NCI-H2171 treated with DMSO at 0.1 percent for 48 hours (cell line): ENCODE results near the gene USP6.
A peak's percentile ranks its signal among the peaks of the same experiment; 100 is the strongest.
"Not testable (repeated sequence)": the region's sequence is repeated elsewhere in the genome, so short reads cannot be mapped to it uniquely, and the experiment has no call there.

Experiments used
- DNase-seq: peaks from one replicate; lab custom pipeline; 2025; lab: John Stamatoyannopoulos, UW

USP6 gene

GRCh38 chr17:5115673-5116651 lies at the start of gene USP6:
USP6 (plus strand) TSS chr17:5116032; CDS start chr17:5130368, 14,336 bp downstream.
- no peak for DNase-seq

DNA sequence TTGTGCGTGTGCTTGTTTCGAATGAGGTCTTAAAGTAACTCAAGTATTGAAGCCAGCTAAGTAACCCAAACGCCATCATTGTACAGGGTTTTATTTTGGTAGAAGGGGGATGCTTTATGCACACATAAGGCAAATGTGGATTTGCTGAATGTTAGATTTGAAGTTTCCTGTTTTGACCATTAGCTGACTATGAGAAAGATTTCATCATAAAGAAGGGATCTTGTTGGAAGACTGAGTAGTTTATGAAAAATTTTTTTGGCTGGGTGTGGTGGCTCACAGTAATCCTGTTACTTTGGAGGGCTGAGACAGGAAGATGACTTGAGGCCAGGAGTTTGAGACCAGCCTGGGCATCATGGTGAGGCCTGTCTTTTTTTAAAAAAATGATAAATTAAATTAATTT lies 47.6 kb upstream of the USP6 start:
- DNase-seq: no peak

GRCh38 chr17:5069724-5070123 lies 46.1 kb upstream of the USP6 start:
- no peak for DNase-seq

DNA sequence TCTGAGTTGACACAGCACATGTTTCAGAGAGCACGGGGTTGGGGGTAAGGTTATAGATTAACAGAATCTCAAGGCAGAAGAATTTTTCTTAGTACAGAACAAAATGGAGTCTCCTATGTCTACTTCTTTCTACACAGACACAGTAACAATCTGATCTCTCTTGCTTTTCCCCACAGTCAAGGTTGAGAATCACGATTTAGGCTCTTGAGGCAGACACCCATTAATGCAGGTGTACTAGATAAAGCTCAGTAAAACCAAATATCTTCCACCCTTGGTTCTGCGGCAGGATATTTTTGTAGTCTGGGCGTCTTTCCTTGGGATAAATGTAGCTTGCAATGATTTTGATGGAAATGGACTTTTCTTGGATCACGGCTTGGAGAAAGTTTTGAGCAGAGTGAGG lies 40.4 kb upstream of the USP6 start:
- not testable (repeated sequence) for DNase-seq

DNA sequence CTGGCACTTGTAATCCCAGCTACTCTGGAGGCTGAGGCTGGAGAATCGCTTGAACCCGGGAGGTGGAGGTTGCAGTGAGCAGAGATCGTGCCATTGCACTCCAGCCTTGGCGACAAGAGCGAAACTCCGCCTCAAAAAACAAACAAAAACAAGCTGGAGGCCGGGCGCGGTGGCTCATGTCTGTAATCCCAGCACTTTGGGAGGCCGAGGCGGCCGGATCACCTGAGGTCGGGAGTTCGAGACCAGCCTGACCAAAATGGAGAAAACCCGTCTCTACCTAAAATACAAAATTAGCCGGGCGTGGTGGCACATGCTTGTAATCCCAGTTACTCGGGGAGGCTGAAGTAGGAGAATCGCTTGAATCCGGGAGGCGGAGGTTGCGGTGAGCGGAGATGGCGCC lies 38.6 kb upstream of the USP6 start:
- not testable (repeated sequence) for DNase-seq

- DNase-seq: no peak
These were observed 38.1 kb upstream of the USP6 start for GRCh38 chr17:5077781-5078105.

- peak; percentile 94 for DNase-seq
These were observed 37.5 kb upstream of the USP6 start, which contains the start of gene ZFP3 for GRCh38 chr17:5078106-5079028. ZFP3 (plus strand) TSS chr17:5078467; CDS start chr17:5091505, 13,038 bp downstream.

- DNase-seq: no peak
These were observed 35.2 kb upstream of the USP6 start for GRCh38 chr17:5080591-5080990.

DNA sequence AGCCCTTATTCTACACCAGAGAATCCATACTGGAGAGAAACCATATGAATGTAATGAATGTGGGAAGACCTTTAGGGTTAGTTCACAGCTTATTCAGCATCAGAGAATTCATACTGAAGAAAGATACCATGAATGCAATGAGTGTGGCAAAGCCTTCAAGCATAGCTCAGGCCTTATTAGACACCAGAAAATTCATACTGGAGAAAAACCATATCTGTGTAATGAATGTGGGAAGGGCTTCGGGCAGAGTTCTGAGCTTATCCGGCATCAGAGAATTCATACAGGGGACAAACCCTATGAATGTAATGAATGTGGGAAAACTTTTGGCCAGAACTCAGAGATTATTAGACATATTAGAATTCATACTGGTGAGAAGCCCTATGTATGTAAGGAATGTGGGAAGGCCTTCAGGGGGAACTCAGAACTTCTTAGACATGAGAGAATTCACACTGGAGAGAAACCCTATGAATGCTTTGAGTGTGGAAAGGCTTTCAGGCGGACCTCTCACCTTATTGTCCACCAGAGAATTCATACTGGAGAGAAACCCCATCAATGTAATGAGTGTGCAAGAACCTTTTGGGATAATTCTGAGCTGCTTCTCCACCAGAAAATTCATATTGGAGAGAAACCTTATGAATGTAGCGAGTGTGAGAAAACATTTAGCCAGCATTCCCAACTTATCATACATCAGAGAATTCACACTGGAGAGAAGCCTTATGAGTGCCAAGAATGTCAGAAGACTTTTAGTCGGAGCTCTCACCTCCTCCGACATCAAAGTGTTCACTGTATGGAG lies 23.4 kb upstream of the USP6 start:
- DNase-seq: no peak

GRCh38 chr17:5096731-5097100 lies 19.1 kb upstream of the USP6 start:
- no peak for DNase-seq

- peak; percentile 60 for DNase-seq
These were observed 18.6 kb upstream of the USP6 start for GRCh38 chr17:5097101-5097834.

- no peak for DNase-seq
These were observed 16.6 kb upstream of the USP6 start for GRCh38 chr17:5099271-5099670.

DNA sequence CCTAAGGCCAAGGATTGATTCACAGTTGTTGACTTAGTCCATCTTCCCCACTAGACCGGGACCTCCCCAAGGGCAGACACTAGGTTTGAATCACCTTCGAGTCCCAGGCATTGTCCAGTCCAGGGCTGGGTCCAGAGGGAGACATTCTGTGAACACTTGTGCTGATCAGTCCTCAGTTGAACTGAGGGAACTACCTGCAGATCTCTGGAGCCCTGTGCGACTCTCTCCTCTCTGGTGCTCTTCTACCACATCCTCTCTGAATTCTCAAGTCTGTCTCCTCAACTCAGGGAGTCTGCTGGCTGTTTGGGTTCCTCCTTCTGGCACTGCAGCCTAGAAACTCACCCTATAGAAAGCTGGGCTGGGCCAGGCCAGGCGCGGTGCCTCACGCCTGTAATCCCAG lies 15.0 kb upstream of the USP6 start:
- DNase-seq: no peak

GRCh38 chr17:5110816-5111215 lies 5.0 kb upstream of the USP6 start:
- no peak for DNase-seq

DNA sequence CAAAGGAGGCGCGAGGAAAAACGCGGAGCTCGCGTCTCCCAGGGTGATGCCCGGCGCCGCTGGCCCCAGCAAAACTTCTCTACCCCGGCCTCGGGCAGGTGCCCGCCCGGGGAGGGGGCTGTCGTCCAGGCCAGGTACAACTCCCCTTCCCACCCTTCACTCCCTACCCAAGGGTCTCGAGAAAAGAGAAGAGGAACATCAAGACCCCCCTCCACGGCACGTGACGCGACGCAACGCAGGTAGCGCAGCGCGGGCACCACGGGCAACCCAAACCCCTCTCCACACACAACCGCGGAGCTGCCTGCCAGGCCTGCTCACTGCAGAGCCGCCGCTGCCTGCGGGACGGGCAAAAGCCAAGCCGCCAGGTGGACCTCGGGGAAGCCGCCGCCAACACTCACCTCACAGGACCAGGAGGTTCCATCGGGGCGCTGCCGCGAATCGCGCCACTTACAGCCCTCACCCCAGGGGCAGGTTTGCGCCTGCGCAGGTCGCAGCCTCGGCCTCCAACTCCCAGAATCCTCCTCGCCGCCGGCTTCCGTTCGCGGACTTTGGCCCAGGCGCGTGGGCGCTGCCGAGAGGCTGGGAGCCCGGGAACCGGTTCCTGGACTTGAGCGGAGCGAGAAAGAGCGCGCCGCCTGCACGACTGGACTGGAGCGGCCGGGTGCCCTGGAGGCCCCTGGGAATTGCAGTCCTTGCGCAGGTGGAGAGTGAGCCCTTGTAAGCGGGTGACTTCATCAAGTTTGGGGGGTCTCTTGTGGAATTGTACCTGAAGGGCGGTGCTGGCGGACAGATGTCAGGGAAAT lies 4.2 kb upstream of the USP6 start, which contains the start of gene ZNF232:
Gene ZNF232, minus strand, starts transcription at position 477 of the 803 bp plus-strand sequence. Its CDS starts 56 bp downstream, at position 421.
- DNase-seq: peak; percentile 94

DNA sequence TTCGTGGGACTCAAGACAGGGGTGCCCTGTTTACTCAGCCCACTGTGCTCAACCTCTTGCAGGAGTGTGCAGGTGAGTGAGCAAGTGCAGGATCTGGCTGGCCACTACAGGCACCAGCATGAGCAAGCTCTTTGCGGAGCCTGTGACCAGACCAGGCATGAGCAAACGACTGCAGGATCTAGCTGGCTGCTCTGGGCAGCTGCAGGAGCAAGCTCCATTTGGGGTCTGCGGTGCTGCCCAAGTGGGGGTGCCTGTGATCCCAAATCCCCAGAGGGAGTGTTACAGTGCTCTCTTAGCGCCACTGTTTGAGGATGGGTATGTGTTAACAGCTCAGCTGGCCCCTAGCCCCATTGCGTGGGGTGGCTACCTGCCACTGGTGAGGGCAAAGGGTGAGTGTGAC lies 2.4 kb downstream of the USP6 start:
- DNase-seq: no peak

DNA sequence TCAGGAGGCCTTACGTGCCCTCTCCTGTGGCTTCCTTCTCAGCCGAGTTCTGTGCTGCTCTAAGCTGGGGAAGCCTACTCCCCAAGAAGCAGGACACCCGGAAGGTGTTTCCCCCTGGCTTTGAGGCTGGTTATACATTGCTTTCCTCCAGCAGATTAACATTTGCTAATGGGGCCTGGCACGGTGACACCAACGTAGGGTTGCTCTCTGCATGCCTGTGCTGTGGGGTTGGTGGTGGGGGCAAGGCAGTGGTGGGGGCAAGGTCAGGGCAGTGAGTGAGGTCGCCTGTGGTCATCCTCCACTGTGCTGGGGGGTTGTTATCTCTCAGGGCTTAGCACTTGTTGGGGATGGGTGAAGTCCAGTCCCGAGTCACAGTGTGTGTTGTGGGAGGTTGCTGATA lies 4.2 kb downstream of the USP6 start:
- DNase-seq: no peak

DNA sequence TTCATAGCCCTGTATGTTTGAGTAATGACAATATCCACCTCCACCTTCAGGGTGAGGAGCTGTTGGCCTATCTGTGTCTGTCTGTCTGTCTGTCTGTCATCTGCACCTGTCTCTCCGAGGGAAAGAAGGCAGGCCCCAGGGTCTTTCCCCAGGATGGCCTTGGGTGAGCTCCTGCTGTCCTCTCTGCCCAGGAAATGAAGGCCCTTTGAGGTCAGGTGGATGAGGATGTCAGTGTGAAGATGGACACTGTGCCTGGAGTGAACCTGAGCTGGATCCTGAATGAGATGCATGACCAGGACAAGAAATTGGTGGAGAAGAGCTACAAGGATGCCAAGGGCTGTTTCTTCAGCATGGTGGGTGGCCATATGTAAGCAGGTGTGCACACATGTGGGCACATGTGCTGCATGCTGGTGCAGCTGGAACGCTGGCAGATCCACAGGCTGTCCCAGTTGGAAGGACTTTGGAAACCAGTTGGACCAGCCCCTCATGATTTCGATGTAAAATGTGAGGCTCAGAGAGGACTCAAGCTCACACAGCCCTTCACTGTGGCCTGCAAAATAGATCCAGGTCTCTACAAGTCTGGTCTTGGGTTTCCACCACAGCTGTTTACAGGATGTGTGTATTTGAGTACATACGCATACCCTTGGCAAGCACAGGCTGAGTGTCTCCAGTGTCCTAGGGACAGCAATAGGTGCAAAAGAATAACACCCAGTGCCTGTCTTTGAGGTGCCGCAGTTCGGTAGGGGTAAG lies 4.8 kb downstream of the USP6 start:
- DNase-seq: not testable (repeated sequence)

DNA sequence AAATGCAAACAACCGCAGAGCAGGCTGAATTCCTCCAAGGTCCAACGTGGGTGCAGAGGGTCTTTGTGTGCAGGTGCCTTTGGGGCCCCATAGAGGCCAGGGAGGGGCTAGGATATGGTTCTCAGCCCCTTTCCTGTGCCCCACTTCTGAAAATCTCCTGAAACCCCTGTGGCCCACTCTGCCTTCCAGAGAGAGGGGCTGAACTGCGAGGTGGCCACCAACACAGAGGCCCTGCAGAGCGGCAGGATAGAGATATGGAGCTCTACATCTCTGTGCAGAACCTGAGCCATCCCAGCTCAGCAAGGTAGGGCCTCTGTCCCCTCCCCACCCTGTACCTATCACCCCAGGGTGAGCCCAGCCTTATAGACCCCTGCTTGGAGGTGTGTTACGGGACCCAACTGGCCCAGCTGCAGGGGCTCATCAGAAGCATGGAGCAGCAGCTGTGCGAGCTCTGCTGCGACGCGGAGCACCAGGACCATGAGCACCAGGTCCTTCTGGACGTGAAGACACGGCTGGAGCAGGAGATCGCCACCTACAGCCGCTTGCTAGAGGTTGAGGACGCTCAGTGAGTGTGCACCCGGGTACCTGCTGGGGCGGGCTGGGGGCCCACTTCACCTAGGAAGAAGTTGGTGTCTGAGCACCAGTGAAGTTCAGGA lies 5.5 kb downstream of the USP6 start:
- no peak for DNase-seq
